HepG2 (cell line): ENCODE measurements around the gene ARHGAP21. TPM values are rescaled to one million over a fixed set of nuclear protein-coding genes. Genes with fewer than 3 reads are reported as not detected.

Experiments
- ATAC-seq: fragments of 200-7000 bp; cut with Tn5 transposase; 3 replicates; pipeline ENCODE4 v1.9.1; 2020; ENCODE audit warnings: mild to moderate bottlenecking, moderate library complexity
- BruUV-seq: library from RNA; stranded (reverse); fragments of 400-500 nt; replicated peaks from 2 replicates; lab custom pipeline; 2021; lab: Mats Ljungman, UMichigan
- CTCF ChIA-PET: fragments of 300-600 bp; formaldehyde crosslinking; extraction: SDS; loops from one replicate; lab custom pipeline; 2021; ENCODE audit warnings: low total read pairs, inconsistent platforms, low intra/inter-chr PET ratio; lab: Yijun Ruan, JAX
- POLR2A ChIA-PET: fragments of 350-600 bp; sonication (Branson Sonifier 250); formaldehyde crosslinking; loops from one replicate; lab custom pipeline; 2020; ENCODE audit warnings: antibody characterized with exemption, inconsistent platforms; lab: Yijun Ruan, JAX
- DNase-seq: peaks from one replicate; pipeline ENCODE4 v3.0.0-alpha.2; 2015; ENCODE audit warnings: low spot score
- FAIRE-seq: peaks from 3 replicates; lab custom pipeline; 2011; peaks lifted over from hg19 to GRCh38; lab: Jason Lieb, UNC
- H2AFZ ChIP-seq: one replicate; pipeline ENCODE4 v1.6.1; 2011; ENCODE audit warnings: low read length, inconsistent platforms
- H3K27ac ChIP-seq: fragments of 300-600 bp; 3 replicates; pipeline ENCODE4 v1.8.0; 2011; ENCODE audit warnings: mixed run types, mild to moderate bottlenecking, mixed read lengths, low read length, inconsistent platforms; ENCODE audit not compliant: insufficient read depth; ENCODE audit errors: extremely low read length
- H3K27me3 ChIP-seq, 2 experiments: fragments of 200-600 bp in 1 of 2; 2 replicates in 1 of 2; 3 replicates in 1 of 2; pipeline versions ENCODE4 v1.6.0 to v1.8.0; 2011; ENCODE audit warnings: low read length in 2 of 2, mild to moderate bottlenecking in 2 of 2, moderate library complexity in 2 of 2, inconsistent platforms in 1 of 2; ENCODE audit not compliant: insufficient read depth in 2 of 2, control insufficient read depth in 1 of 2
- H3K36me3 ChIP-seq, 2 experiments: fragments of 200-600 bp in 1 of 2; replicated peaks in 1 of 2; 2 replicates in 1 of 2; 3 replicates in 1 of 2; pipeline versions ENCODE4 v1.5.1 to v1.8.0; 2011; ENCODE audit warnings: low read length in 2 of 2, inconsistent platforms in 1 of 2; ENCODE audit not compliant: insufficient read depth in 2 of 2, control insufficient read depth in 1 of 2
- H3K4me1 ChIP-seq: 2 replicates; pipeline ENCODE4 v1.5.1; 2012; ENCODE audit warnings: low read length, inconsistent platforms; ENCODE audit not compliant: insufficient read depth
- H3K4me2 ChIP-seq: 2 replicates; pipeline ENCODE4 v1.6.0; 2011; ENCODE audit warnings: low read depth, low read length, inconsistent platforms
- H3K4me3 ChIP-seq, 3 experiments: fragments of 200-600 bp in 1 of 3; sonication (generic), shearing (Covaris generic) in 1 of 3; replicated peaks in 1 of 3; 2 replicates each; pipeline ENCODE4 v1.5.1; 2011 to 2016; ENCODE audit warnings: low read length in 3 of 3, inconsistent platforms in 2 of 3, low read depth in 2 of 3, mild to moderate bottlenecking in 2 of 3, control low read depth in 1 of 3, mixed read lengths in 1 of 3; ENCODE audit not compliant: insufficient read depth in 1 of 3
- H3K79me2 ChIP-seq: one replicate; pipeline ENCODE4 v1.6.1; 2011; ENCODE audit warnings: low read length, inconsistent platforms; ENCODE audit not compliant: insufficient read depth
- H3K9ac ChIP-seq: 2 replicates; pipeline ENCODE4 v1.6.0; 2011; ENCODE audit warnings: mild to moderate bottlenecking, low read depth, low read length, inconsistent platforms; ENCODE audit not compliant: insufficient read depth
- H3K9me3 ChIP-seq: 2 replicates; pipeline ENCODE4 v1.5.1; 2012; ENCODE audit warnings: mild to moderate bottlenecking, low read length
- H4K20me1 ChIP-seq: 2 replicates; pipeline ENCODE4 v1.6.0; 2011; ENCODE audit warnings: inconsistent platforms, mild to moderate bottlenecking, low read length, moderate library complexity; ENCODE audit not compliant: insufficient read depth
- AHR ChIP-seq: IDR thresholded peaks from 2 replicates; pipeline ENCODE4 v1.6.1; 2018; ENCODE audit warnings: missing genetic modification reagents, missing compliant biosample characterization
- ELF4 ChIP-seq: sonication (generic); formaldehyde crosslinking; IDR thresholded peaks from 2 replicates; pipeline ENCODE4 v1.5.0; 2020; ENCODE audit warnings: missing genetic modification reagents, mild to moderate bottlenecking, moderate library complexity, borderline replicate concordance
- ESRRA ChIP-seq: sonication (generic); formaldehyde crosslinking; IDR thresholded peaks from 2 replicates; pipeline ENCODE4 v1.5.1; 2020; ENCODE audit warnings: mild to moderate bottlenecking, low read depth, missing genetic modification reagents
- JUND ChIP-seq: sonication (generic); formaldehyde crosslinking; IDR thresholded peaks from 2 replicates; pipeline ENCODE4 v1.8.0; 2022; ENCODE audit warnings: mild to moderate bottlenecking, missing genetic modification reagents
- NFE2L1 ChIP-seq: sonication (generic); formaldehyde crosslinking; IDR thresholded peaks from 2 replicates; pipeline ENCODE4 v1.4.0; 2020; ENCODE audit warnings: missing genetic modification reagents, mild to moderate bottlenecking, borderline replicate concordance
- RAD21 ChIP-seq: fragments of 450-650 bp; formaldehyde crosslinking; IDR thresholded peaks from 2 replicates; pipeline ENCODE4 v1.5.0; 2020; ENCODE audit warnings: mild to moderate bottlenecking
- REXO4 ChIP-seq: sonication (generic); formaldehyde crosslinking; IDR thresholded peaks from 2 replicates; pipeline ENCODE4 v1.8.0; 2022; ENCODE audit warnings: missing genetic modification reagents, mild to moderate bottlenecking, borderline replicate concordance
- RNF219 ChIP-seq: sonication (generic); formaldehyde crosslinking; IDR thresholded peaks from 2 replicates; pipeline ENCODE4 v1.5.0; 2020; ENCODE audit warnings: mild to moderate bottlenecking, missing genetic modification reagents
- SAP130 ChIP-seq: IDR thresholded peaks from 2 replicates; pipeline ENCODE4 v1.6.1; 2016; ENCODE audit warnings: low read depth
- ZFP36 ChIP-seq: fragments of 150-350 bp; IDR thresholded peaks from 2 replicates; pipeline ENCODE4 v1.6.1; 2018; ENCODE audit warnings: borderline replicate concordance, low read length, low read depth; ENCODE audit not compliant: partially characterized antibody
- ZNF33B ChIP-seq: sonication (generic); formaldehyde crosslinking; IDR thresholded peaks from 2 replicates; pipeline ENCODE4 v1.5.1; 2020; ENCODE audit warnings: mild to moderate bottlenecking, missing genetic modification reagents
- ZNF382 ChIP-seq: sonication (generic); formaldehyde crosslinking; IDR thresholded peaks from 2 replicates; pipeline ENCODE4 v1.5.0; 2020; ENCODE audit warnings: missing genetic modification reagents, mild to moderate bottlenecking, borderline replicate concordance
- ZNF383 ChIP-seq: sonication (generic); formaldehyde crosslinking; IDR thresholded peaks from 2 replicates; pipeline ENCODE4 v1.4.0; 2020; ENCODE audit warnings: missing genetic modification reagents, mild to moderate bottlenecking, borderline replicate concordance
- ZNF564 ChIP-seq: sonication (generic); formaldehyde crosslinking; IDR thresholded peaks from 2 replicates; pipeline ENCODE4 v1.8.1; 2023; ENCODE audit warnings: mild to moderate bottlenecking, missing genetic modification reagents
- ZNF713 ChIP-seq: sonication (generic); formaldehyde crosslinking; IDR thresholded peaks from 2 replicates; pipeline ENCODE4 v1.4.0; 2020; ENCODE audit warnings: mild to moderate bottlenecking, missing genetic modification reagents
- WGBS: methylation state at CpG from one replicate; pipeline ENCODE4 v1.1.6; 2017; ENCODE audit warnings: low lambda C conversion rate; 5-methylcytosine and 5-hydroxymethylcytosine counted together
- in situ Hi-C: cut with HindIII; loops from 2 replicates; pipeline ENCODE4 v1.10.0; 2017; ENCODE audit warnings: low pct_unique_long_range_greater_than_20kb; ENCODE audit not compliant: extremely low pct_ligation_motif_present
- intact Hi-C: fragments of 100-400 bp; cut with micrococcal nuclease; formaldehyde crosslinking; loops from one replicate; pipeline ENCODE4 v1.10.0; 2022; ENCODE audit not compliant: unreplicated experiment
- polyA plus RNA-seq, 8 experiments: library from polyadenylated mRNA; depleted of rRNA in 3 of 8; stranded (reverse) in 7 of 8; unstranded in 1 of 8; fragments of >200 nt; fragmentation: Illumina TruSeq in 4 of 8; extraction: Trizol in 4 of 8; gene quantifications; 2 replicates each; pipeline versions ENCODE4 v1.2.1 to v1.2.3, GENCODE V29; 2011 to 2016; ENCODE audit warnings: low read depth in 4 of 8, missing spikeins in 1 of 8, mixed read lengths in 1 of 8; ENCODE audit not compliant: insufficient read depth in 1 of 8
- total RNA-seq, 5 experiments: library from RNA; depleted of rRNA; stranded (reverse); fragments of >200 nt; fragmentation: Illumina TruSeq; extraction: Trizol; gene quantifications; 2 replicates each; pipeline ENCODE4 v1.2.3, GENCODE V29; 2016; ENCODE audit warnings: low read depth in 1 of 5

The ARHGAP21 gene
- total and polyA plus RNA-seq, 2 of the 13 experiments (the other 11 are each of a cell fraction or from before 2014, with no cell fraction given), result 23.9 to 26.6 TPM

DNA sequence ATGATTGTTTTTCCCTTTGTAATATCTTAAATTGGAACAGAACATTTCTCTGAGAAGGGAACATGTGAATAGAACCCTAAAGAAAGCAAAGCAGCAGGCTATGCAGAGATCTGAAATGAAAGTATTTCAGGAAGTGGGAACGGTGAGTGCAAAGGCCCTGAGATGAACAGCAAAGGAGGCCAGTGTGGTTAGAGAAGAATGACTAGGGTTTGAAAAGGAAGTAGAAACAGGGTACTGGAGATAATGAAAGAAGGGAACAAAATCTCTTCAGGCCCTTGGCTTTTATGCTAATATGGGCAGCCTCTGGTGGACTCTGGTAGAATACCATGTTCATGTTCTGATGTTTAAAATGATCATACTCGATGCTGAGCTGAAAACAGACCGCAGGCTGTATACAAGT is 22.2 kb downstream of the ARHGAP21 start:
- no peak overlapping the region for H3K9ac ChIP-seq
- ATAC-seq, result no peak
- ChIA-PET CTCF (no interaction called here), POLR2A (no interaction called here)
- no peaks in the 10 kb centered on the region for H3K9me3 ChIP-seq
- no peak overlapping the region for H3K4me3 ChIP-seq
- 91% methylated on average over 3 of the region's 3 CpGs for WGBS
- H4K20me1 ChIP-seq, result no peaks in the 10 kb centered on the region; the same call in 1 of the 2 replicates
- no peak for FAIRE-seq
- no peaks in the 10 kb centered on the region for H3K27me3 ChIP-seq
- H3K27ac ChIP-seq, result no peak overlapping the region
- intact Hi-C loops, result no loop called here
- in situ Hi-C loops, result no loop called here
- H3K79me2 ChIP-seq, result peaks cover 55% of the 10 kb centered on the region
- H3K36me3 ChIP-seq, result peaks cover 1 to 6% of the 10 kb centered on the region in 2 experiments; a peak in 1 of 5 replicates
- H3K4me2 ChIP-seq, result no peak overlapping the region
- no peak for DNase-seq
- H3K4me1 ChIP-seq, result peaks cover 8% of the 10 kb centered on the region
- H2AFZ ChIP-seq, result no peak overlapping the region
- no TSS peak for BruUV-seq
- TF ChIP-seq RNF219 (no peak), SAP130 (no peak), NFE2L1 (CRISPR knock-in tag) (no peak)

GRCh38 chr10:24700948-24701347 is 22.7 kb downstream of the ARHGAP21 start:
- Histone ChIP-seq H2AFZ (no peak overlapping the region), H3K9me3 (no peaks in the 10 kb centered on the region), H3K79me2 (peaks cover 51% of the 10 kb centered on the region), H3K4me1 (peaks cover 3% of the 10 kb centered on the region), H3K27me3 (no peaks in the 10 kb centered on the region), H3K9ac (no peak overlapping the region), H4K20me1 (no peaks in the 10 kb centered on the region; the same call in 1 of the 2 replicates)
- in situ Hi-C loops (no loop called here), intact Hi-C loops (no loop called here)
- POLR2A ChIA-PET, result no interaction called here
- TF ChIP-seq RAD21 (CRISPR knock-in tag), result no peak
- TF ChIP-seq REXO4, result no peak
- TF ChIP-seq ESRRA (CRISPR knock-in tag), result no peak
- TF ChIP-seq ZNF383 (CRISPR knock-in tag), result no peak
- no peak for TF ChIP-seq ELF4 (CRISPR knock-in tag)
- no peak for TF ChIP-seq ZNF713 (CRISPR knock-in tag)
- no peak for TF ChIP-seq ZNF564 (CRISPR knock-in tag)
- TF ChIP-seq ZFP36, result no peak
- TF ChIP-seq ZNF382 (CRISPR knock-in tag), result no peak
- TF ChIP-seq JUND (CRISPR knock-in tag), result no peak
- TF ChIP-seq ZNF33B (CRISPR knock-in tag), result no peak
- no peak for TF ChIP-seq AHR
- TF ChIP-seq, all 625 proteins: peak for 0
- no TSS peak for BruUV-seq
- DNase-seq (no peak), ATAC-seq (no peak), FAIRE-seq (no peak)
- Histone ChIP-seq H3K4me2 (no peak overlapping the region), H3K27ac (no peak overlapping the region), H3K36me3 (peaks cover 1 to 6% of the 10 kb centered on the region in 2 experiments; a peak in 1 of 5 replicates), H3K4me3 (no peak overlapping the region)
- 98% methylated on average over 6 of the region's 6 CpGs for WGBS
- CTCF ChIA-PET, result no interaction called here
